ENCODE data around the gene SERHL2.
"Not testable (repeated sequence)": the region's sequence is repeated elsewhere in the genome, so short reads cannot be mapped to it uniquely, and the experiment has no call there.

SERHL2 gene

DNA sequence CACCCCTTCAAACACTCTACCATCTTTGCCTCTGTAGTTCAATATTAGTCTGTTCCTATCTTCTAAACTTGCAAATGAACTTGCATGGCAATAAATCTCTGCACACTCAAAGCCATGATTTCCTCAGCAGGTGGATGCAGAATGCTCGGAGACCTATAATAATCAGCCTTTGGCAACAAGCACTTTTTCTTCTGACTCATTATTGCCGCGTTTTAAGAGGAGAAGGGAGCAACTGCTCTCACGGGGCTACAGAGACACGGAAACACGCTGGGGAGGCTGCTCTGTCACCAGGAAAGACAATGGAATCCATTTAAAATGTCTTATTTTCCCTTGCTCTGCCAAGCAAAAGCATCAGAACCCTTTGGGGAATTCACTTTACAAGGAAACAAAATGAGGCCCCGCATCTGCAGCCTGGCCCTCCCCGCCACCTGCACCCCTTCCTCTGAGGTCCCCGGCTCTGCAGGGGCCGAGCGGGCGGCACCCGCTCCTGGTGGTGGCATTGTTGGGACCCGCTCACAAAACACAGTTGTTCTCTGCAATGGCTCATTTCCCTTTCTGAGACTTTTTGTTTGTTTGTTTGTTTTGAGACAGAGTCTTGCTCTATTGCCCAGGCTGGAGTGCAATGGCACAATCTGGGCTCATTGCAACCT lies 18.5 kb upstream of the SERHL2 start:
- not testable (repeated sequence) for DNase-seq (ENCODE audit: low read depth, low spot score)

DNA sequence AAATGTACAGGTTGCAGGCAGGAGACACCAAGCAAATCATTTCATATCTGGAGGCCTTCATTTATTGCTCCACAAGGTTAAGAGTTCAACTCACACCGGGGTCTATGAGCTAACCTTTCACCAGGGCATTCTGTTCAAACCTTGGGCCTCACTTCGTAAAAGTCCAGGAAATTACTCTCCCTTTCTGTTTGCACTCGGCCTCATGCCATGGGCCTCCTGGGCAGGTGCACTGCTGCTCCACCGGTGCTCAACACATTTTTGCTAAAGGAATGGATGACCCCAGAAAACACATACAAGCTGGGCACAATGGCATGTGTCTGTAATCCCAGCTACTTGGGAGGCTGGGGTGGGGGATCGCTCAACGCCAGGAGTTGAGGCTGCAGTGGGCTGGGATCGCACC lies 17.6 kb upstream of the SERHL2 start:
- DNase-seq (ENCODE audit: low read depth, low spot score): no peak

DNA sequence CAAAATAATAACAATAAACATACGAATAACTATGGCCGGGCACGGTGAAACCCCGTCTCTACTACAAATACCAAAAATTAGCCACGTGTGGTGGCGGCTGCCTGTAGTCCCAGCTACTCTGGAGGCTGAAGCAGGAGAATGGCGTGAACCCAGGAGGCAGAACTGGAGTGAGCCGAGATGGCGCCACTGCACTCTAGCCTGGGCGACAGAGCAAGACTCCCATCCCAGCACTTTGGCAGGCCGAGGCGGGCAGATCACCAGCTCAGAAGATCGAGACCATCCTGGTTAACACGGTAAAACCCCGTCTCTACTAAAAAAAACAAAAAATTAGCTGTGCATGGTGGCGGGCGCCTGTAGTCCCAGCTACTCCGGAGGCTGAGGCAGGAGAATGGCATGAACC lies 17.1 kb upstream of the SERHL2 start:
- DNase-seq (ENCODE audit: low read depth, low spot score): not testable (repeated sequence)

DNA sequence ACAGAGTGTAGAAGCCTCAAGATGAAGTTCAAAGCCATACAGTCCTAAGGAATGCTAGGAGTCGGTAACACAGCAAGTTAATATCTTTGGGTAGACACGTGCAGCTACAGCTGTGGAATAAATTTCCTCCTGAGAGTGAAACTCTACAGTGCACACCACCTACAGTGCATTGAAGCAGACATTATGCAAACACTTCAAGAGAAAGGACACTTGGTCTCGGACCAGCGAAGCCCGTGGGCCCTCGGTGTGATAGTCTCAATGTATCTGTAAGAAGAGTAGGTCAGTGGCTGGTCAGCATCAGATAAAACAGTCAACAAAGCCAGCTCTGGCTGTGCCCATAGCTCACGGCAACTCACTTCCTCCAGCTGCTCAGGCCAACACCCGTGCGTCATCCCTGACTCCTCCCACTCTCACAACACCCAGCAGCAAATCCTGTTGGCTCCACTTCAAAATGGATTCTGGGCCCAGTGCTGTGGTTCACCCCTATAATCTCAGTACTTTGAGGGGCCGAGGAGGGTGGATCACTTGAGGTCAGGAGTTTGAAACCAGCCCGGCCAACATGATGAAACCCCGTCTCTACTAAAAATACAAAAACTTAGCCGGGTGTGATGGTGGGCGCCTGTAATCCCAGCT lies 16.4 kb upstream of the SERHL2 start:
- DNase-seq (ENCODE audit: low read depth, low spot score): not testable (repeated sequence)

DNA sequence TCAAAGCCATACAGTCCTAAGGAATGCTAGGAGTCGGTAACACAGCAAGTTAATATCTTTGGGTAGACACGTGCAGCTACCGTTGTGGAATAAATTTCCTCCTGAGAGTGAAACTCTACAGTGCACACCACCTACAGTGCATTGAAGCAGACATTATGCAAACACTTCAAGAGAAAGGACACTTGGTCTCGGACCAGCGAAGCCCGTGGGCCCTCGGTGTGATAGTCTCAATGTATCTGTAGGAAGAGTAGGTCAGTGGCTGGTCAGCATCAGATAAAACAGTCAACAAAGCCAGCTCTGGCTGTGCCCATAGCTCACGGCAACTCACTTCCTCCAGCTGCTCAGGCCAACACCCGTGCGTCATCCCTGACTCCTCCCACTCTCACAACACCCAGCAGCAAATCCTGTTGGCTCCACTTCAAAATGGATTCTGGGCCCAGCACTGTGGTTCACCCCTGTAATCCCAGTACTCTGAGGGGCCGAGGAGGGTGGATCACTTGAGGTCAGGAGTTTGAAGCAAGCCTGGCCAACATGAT lies 14.5 kb upstream of the SERHL2 start:
- not testable (repeated sequence) for DNase-seq (ENCODE audit: low read depth, low spot score)

DNA sequence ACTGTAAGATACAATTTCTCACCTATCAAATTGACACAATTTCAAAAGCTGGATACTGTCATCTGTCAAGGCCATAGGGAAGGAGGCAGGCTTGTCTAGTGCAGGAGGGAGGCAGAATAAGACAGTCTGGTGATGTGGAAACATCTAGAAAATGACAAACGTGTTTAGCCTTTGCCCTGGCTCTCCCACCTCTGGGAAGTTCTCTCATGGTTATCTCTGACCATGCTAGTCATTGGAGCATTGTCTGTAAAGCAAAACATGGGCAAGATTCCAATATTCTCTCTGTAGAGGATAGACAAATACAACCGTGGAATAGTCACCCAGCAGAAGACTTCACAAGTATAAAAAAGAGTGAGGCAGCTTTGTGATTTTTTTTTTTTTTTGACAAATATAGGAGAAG lies 9.1 kb upstream of the SERHL2 start:
- DNase-seq (ENCODE audit: low read depth, low spot score): no peak

DNA sequence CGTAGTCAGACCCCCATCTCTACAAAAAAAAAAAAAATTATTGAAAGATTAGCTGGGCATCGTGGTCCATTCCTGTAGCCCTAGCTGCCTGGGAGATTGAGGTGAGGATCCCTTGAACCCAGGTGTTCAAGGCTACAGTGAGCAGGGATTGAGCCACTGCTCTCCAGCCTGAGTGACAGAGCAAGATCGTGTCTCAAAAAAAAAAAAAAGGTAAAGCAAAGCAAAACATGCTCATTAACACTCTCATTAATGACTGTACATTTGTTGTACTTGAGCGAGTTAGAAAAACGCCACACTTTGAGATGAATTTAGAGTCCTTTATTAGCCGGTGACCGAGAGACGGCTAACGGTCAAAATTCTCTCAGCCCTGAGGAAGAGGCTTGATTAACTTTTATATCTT lies 6.2 kb upstream of the SERHL2 start:
- no peak for DNase-seq (ENCODE audit: low read depth, low spot score)

DNA sequence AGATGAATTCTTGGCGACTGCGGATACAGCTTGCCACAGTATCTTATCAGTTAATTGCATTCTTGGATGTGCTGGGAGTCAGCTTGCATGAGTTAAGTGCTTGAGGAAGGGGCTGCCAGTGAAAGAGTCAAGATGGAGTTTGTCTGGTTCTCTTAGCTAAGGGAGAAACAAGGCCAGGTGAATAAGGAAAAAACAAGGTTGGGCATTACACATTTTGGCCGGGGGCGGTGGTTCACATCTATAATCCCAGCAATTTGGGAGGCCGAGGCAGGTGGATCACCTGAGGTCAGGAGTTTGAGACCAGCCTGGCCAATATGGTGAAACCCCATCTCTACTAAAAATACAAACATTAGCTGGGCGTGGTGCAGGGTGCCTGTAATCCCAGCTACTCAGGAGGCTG lies 5.6 kb upstream of the SERHL2 start:
- DNase-seq (ENCODE audit: low read depth, low spot score): not testable (repeated sequence)

DNA sequence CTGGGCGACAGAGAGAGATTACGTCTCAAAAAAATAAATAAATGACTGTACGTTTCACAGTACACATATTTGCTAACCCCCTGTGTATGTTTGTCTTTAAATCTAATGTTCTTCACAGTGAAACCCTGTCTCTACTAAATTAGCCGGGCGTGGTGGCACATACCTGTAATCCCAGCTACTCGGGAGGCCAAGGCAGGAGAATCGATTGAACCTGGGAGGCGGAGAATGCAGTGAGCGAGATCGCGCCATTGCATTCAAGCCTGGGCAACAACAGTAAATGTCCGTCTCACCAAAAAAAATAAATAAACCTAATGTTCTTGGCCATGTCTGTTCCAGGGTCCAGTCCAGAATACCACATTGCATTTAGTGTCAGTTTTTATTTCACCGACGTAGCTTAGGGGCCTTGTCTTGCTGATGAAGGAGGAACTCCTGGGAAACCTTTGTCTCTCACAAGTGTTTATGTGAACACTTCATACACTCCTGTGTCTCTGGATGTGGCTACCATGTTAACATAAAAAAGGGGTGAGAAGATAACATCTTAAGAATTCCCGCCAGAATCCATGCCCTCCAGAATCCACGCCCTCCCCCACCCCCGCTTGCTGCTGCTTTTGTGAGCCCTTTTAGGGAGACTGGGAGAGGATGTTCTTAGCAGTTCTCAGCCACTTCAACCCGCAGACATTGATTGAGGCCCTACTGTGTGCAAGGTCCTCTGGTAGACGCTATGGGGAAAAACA lies 5.0 kb upstream of the SERHL2 start:
- no peak for DNase-seq (ENCODE audit: low read depth, low spot score)

DNA sequence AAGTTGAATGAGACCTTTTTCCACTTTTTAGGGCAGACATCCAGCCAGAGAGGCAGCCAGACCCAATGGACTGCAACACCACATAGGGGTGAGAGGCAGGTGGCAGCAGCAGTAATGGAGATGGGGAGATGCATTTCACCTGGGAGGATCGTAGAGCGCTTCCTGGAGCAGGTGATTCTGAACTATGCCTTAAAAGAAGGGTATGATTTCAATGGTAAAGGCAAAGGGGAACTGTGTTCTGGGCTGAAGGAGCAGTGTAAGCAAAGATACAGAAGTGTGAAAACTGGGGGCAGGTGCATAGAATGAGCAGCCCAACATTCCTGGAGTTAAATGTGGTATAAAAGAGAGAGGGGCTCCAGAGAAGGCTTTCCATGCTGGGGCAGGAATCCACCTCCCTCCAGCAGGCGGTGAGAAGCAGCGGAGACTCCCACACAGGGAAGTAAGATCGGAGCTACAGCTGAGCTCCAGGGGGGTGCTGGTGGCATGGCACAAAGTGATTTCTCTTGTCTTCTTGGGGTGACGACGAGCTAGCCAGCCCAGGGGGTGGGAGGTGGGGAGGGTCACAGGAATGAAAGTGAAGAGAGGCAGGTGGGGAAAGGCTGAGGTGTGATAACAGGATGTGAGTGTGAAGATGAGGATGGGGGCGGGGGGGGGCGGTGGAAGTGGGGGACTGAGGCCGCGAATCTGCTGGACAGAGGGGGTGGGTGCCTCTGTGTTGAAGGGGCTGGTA lies 4.3 kb upstream of the SERHL2 start:
- no peak for DNase-seq (ENCODE audit: low read depth, low spot score)

DNA sequence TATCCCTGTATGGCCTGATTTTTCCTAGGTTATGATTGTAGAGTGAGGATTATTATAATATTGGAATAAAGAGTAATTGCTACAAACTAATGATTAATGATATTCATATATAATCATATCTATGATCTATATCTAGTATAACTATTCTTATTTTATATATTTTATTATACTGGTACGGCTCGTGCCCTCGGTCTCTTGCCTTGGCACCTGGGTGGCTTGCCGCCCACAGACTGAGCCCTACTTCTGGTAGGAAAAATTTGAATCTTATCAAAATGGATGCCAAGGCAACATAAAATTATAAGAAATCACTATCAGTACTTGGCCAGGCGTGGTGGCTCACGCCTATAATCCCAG lies 1.5 kb upstream of the SERHL2 start:
- not testable (repeated sequence) for DNase-seq (ENCODE audit: low read depth, low spot score)

DNA sequence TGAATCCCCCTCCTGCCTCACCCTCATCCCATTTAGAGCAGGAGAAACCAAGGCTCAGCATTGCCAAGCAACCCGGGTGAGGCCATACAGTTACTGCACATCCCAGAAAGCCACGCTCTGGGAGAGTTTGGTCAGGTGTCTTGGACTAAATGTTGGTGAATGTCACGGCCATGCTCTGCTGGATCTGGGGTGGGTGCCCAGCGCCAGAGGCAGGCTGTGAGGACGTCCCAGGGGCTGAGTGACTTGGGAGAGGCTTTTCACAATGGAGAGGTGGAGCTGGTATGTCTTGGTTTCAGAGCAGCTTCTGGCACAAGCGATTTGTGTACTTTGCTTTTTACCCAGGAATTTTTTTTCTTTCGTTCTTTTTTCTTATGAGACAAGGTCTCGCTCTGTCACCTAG lies 6.6 kb downstream of the SERHL2 start:
- DNase-seq (ENCODE audit: low read depth, low spot score): no peak

DNA sequence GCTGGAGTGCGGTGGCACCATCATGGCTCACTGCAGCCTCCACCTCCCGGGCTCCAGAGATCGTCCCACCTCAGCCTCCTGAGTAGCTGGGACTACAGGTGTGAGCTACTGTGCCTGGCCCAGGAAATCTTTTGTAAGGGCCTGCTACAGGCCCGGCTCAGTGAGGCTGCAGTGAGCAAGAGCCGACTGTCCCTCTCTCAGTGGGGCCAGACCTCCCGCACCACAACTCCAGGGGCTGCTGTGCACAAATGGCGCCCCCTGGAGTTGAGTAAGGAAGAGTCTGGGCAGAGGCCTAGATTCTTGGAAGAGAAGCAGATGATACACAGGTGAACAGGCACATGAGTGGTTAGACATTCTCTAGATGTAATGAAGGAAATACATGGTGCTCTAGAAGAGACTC lies 7.0 kb downstream of the SERHL2 start:
- DNase-seq (ENCODE audit: low read depth, low spot score): no peak

DNA sequence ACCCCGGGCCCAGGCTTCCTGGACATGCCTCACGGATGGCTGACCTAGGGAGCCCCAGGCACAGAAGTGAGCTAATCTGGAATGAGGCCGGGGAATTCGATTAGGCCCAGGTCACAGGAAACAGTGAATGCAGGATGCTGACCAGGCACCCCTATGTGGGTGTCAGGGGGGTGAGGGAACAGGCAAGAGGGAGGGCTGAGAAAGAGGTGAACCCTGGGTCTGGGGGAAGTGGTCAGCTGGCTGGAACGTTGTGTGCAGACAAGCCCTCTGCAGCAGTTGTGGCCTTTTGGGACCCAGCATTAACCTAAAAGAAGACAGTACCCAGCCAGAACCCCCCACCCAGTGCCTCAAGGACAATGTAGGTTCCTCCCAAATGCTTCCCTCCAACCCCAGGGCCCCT lies 8.1 kb downstream of the SERHL2 start:
- DNase-seq (ENCODE audit: low read depth, low spot score): no peak

DNA sequence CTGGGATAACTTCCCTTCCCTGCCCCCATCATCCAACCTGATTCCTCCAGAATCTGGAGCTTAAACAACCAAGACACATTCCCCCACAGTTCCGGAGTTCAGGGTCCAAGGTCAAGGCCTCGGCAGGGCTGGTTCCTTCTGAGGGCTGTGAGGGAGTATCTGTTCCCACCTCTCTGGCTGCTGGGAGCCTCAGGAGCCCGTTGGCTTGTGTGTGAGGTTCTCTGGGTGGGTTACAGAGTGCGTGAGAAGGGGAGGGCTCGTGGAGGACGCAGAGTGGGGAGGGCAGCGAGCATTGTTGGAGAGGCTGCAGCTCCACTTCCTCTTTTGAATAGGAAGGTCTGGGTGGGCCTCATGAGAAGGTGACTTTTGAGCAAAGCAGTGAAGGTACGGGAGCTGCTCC lies 8.5 kb downstream of the SERHL2 start:
- no peak for DNase-seq (ENCODE audit: low read depth, low spot score)

DNA sequence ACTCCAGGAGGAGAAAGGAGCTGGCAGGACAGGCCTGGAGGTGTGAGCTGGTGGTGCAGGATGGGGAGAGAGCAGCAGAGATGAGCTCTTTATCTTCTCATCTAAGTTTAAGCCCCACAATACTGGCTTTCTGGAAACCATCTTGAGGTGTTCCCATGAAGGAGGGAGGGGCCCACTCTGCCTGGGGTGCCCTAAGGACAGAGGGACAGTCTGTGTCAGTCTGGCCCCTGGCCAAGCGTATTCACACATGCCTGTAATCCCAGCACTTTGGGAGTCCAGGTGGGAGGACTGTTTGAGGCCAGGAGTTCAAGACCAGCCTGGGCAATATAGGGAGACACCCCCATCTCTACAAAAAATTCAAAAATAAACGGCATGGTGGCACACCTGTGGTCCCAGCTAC lies 8.9 kb downstream of the SERHL2 start:
- no peak for DNase-seq (ENCODE audit: low read depth, low spot score)

DNA sequence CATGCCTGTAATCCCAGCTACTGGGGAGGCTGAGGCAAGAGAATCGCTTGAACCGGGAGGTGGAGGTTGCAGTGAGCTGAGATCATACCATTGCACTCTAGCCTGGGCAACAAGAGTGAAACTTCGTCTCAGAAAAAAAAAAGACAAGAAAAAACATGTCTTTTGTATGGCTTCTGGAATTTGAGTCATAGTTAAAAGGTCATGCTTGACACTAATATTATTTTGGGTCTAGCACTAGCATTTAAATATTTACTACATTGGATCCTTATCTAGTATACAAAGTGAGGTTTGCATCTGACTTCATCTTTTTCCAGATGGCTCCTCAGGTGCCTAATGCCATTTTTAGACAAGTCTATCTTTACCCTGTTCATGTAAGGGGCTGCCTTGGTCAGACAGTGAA lies 10.2 kb downstream of the SERHL2 start:
- not testable (repeated sequence) for DNase-seq (ENCODE audit: low read depth, low spot score)

DNA sequence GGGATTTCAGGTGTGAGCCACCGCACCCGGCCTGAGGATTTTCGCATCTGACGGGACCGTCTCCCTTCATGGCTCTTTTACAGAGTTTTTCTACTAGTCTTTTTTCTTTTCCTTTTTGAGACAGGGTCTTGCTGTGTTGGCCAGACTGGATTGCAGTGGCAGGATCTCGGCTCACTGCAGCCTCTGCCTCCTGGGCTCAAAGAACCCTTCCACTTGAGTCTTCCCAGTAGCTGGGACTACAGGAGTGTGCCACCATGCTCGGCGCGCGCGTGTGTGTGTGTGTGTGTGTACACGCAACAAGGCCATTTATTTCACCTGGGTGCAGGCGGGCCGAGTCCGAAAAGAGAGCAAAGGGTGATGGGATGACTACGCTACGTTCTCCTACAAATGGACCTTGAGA lies 10.9 kb downstream of the SERHL2 start:
- no peak for DNase-seq (ENCODE audit: low read depth, low spot score)

DNA sequence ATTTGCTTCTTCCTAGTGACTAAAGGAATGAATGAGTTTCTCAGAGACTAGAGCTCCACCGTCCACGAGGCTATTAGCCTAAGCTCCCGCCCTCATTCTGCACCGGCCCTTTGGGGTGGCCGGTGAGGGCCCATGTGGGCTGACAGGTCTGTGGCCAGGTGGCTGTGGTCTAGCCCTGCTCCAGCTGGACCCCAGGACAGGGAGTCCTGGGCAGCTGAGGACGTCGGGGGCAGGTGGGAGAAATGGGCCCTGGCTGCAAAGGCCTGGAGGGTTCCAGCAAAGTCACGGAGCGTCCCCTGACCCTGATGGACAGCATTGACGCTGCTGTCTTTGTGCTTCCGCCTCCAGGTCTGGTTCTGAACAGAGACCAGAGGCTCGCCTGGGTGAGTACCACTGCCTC lies 12.2 kb downstream of the SERHL2 start:
- DNase-seq (ENCODE audit: low read depth, low spot score): no peak

DNA sequence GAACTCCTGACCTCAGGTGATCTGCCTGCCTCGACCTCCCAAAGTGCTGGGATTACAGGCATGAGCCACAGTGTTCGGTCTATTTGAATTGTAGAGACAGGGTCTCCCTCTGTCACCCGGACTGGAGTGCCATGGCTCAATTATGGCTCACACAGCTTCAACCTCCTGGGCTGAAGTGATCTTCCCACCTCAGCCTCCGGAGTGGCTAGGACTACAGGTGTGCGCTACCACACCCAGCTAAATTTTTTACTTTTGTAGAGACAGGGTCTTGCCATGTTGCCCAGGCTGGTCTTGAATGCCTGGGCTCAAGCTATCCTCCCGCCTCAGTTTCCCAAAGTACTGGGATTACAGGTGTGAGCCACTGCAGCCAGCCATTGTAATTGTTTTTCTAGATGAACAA lies 14.2 kb downstream of the SERHL2 start:
- not testable (repeated sequence) for DNase-seq (ENCODE audit: low read depth, low spot score)

DNA sequence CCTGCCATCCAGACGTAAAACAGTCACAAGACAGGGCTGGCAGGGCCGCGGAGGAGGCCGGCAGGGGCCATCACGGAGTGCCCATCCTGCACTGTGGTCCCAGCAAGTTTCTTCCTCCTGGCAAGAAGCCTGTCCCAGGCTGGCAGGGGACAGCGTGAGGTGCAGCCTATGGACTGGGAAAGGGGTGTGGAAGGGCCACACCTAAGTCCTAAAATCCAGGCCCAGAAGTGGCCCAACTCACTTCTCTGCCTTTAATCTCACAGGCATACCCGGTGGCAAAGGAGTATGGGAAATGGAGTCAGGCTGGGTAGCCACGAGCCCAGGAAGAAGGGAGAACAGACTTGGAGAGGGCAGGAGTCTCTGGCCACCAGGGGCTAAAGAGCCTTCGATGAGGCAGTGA lies 16.8 kb downstream of the SERHL2 start:
- DNase-seq (ENCODE audit: low read depth, low spot score): not testable (repeated sequence)

DNA sequence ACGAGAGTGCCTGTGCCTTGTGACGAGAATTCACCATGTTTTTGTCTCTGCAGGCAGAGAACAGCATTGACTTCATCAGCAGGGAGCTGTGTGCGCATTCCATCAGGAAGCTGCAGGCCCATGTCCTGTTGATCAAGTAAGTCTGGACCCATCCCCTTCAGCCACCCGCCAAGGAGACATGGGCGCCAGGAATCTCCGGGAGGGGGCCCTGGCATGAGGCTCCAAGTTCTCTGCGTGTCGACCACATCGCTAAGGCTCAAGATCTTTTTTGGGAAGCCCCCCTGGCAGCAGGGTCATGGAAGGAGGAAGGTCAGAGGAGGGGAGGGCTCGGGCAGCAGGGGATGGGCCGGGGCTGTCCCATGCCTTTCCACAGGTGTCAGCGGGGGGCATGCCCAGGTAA lies 17.3 kb downstream of the SERHL2 start:
- not testable (repeated sequence) for DNase-seq (ENCODE audit: low read depth, low spot score)

Data from smooth muscle cell of the brain vasculature (primary cell).